ENCODE results near the gene FERD3L. TPM values are rescaled to one million over a fixed set of nuclear protein-coding genes. Genes with fewer than 3 reads are reported as not detected.

The FERD3L gene
- total and polyA plus RNA-seq, 2 donors (not counting 1 experiment from before 2014, with no cell fraction given), result not detected

DNA sequence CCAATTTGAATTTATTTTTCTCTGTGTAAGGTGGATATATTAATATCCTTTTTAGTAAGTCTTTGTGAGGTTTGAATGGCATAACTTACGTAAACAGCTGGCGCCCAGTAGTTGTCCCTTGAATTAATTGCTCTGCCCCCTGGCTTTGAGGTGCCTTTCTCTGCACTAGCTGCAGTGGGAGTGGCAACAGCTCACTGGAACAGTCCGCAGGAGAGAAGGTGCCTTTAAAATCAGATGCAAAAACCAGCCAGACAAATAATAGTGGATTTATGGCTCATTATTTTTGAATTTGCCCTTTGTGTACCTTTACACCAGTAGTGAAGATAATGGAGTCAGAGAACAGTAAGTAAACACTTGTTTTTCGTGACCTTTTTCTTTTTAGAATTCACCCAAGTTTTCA lies 11.8 kb downstream of the FERD3L start:
- H3K36me3 ChIP-seq (ENCODE audit: control insufficient read depth, insufficient read depth, low read length), result no peaks in the 10 kb centered on the region

DNA sequence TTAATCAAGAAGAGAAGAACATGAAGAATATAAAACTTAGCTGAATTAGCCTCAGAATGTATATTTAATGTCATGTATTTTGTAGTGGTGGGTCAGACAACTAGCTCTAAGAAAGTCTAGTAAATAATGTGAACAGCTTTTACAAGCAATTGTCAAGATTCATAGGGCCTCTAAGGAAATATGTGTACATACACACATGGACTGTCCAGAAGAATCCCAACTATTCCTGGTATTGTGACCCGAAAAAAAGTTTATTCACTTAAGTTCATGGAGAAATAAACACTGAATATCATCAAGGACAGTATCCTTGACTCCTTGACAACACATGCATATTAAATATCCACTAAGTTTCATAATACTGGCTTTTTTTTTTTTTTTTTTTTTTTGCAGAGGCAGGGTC lies 16.4 kb downstream of the FERD3L start:
- H3K4me3 ChIP-seq (replicated peaks in 1 of 4; ENCODE audit: control extremely low read depth in 1 of 4, insufficient read depth in 1 of 4, low read depth in 3 of 4, low read length in 4 of 4), result no peak overlapping the region
- H4K20me1 ChIP-seq (ENCODE audit: control insufficient read depth, extremely low read depth, insufficient read depth, low read length), result no peaks in the 10 kb centered on the region
- H2AFZ ChIP-seq (ENCODE audit: low read length), result no peak overlapping the region
- no peaks in the 10 kb centered on the region for H3K9me3 ChIP-seq (ENCODE audit: control insufficient read depth, insufficient read depth, low read depth, low read length)
- no peak overlapping the region for H3K27ac ChIP-seq (ENCODE audit: insufficient read depth, low read length)
- no peaks in the 10 kb centered on the region for H3K36me3 ChIP-seq (ENCODE audit: control insufficient read depth, insufficient read depth, low read length)
- H3K4me1 ChIP-seq (ENCODE audit: control insufficient read depth, extremely low read depth, insufficient read depth, low read length), result no peaks in the 10 kb centered on the region
- no peaks in the 10 kb centered on the region for H3K79me2 ChIP-seq (ENCODE audit: control insufficient read depth, insufficient read depth, low read length)
- no peak overlapping the region for H3K4me2 ChIP-seq (ENCODE audit: extremely low read depth, insufficient read depth, low read length)
- no peaks in the 10 kb centered on the region for H3K27me3 ChIP-seq (ENCODE audit: control insufficient read depth, insufficient read depth, low read length)
- H3K9ac ChIP-seq (ENCODE audit: insufficient read depth, low read length), result no peak overlapping the region
- TF ChIP-seq, protein P1, sequence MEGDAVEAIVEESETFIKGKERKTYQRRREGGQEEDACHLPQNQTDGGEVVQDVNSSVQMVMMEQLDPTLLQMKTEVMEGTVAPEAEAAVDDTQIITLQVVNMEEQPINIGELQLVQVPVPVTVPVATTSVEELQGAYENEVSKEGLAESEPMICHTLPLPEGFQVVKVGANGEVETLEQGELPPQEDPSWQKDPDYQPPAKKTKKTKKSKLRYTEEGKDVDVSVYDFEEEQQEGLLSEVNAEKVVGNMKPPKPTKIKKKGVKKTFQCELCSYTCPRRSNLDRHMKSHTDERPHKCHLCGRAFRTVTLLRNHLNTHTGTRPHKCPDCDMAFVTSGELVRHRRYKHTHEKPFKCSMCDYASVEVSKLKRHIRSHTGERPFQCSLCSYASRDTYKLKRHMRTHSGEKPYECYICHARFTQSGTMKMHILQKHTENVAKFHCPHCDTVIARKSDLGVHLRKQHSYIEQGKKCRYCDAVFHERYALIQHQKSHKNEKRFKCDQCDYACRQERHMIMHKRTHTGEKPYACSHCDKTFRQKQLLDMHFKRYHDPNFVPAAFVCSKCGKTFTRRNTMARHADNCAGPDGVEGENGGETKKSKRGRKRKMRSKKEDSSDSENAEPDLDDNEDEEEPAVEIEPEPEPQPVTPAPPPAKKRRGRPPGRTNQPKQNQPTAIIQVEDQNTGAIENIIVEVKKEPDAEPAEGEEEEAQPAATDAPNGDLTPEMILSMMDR (conservative IDR thresholded peaks at IDR 0.05 in 1 of 2, IDR thresholded peaks at IDR 0.05 in 1 of 2; ENCODE audit: low read depth in 1 of 2, low read length in 2 of 2), result no peak
- no peak for TF ChIP-seq EZH2 (IDR thresholded peaks at IDR 0.05; ENCODE audit: low read length, missing control alignments)
- DNase-seq (ENCODE audit: low read depth in 2 of 2), result no peak

More for the DNA sequence above, 11.8 kb downstream of the FERD3L start:
- no peaks in the 10 kb centered on the region for H4K20me1 ChIP-seq (ENCODE audit: control insufficient read depth, extremely low read depth, insufficient read depth, low read length)
- H3K27ac ChIP-seq (ENCODE audit: insufficient read depth, low read length), result no peak overlapping the region
- no peak for TF ChIP-seq EZH2 (IDR thresholded peaks at IDR 0.05; ENCODE audit: low read length, missing control alignments)
- TF ChIP-seq, protein P1 (conservative IDR thresholded peaks at IDR 0.05 in 1 of 2, IDR thresholded peaks at IDR 0.05 in 1 of 2; ENCODE audit: low read depth in 1 of 2, low read length in 2 of 2), result no peak
- no peak overlapping the region for H3K9ac ChIP-seq (ENCODE audit: insufficient read depth, low read length)
- no peak for DNase-seq (ENCODE audit: low read depth in 2 of 2)
- no peaks in the 10 kb centered on the region for H3K9me3 ChIP-seq (ENCODE audit: control insufficient read depth, insufficient read depth, low read depth, low read length)
- H3K27me3 ChIP-seq (ENCODE audit: control insufficient read depth, insufficient read depth, low read length), result no peaks in the 10 kb centered on the region
- no peaks in the 10 kb centered on the region for H3K4me1 ChIP-seq (ENCODE audit: control insufficient read depth, extremely low read depth, insufficient read depth, low read length)
- no peaks in the 10 kb centered on the region for H3K79me2 ChIP-seq (ENCODE audit: control insufficient read depth, insufficient read depth, low read length)
- H2AFZ ChIP-seq (ENCODE audit: low read length), result no peak overlapping the region
- no peak overlapping the region for H3K4me2 ChIP-seq (ENCODE audit: extremely low read depth, insufficient read depth, low read length)
- H3K4me3 ChIP-seq (replicated peaks in 1 of 4; ENCODE audit: control extremely low read depth in 1 of 4, insufficient read depth in 1 of 4, low read depth in 3 of 4, low read length in 4 of 4), result no peak overlapping the region

DNA sequence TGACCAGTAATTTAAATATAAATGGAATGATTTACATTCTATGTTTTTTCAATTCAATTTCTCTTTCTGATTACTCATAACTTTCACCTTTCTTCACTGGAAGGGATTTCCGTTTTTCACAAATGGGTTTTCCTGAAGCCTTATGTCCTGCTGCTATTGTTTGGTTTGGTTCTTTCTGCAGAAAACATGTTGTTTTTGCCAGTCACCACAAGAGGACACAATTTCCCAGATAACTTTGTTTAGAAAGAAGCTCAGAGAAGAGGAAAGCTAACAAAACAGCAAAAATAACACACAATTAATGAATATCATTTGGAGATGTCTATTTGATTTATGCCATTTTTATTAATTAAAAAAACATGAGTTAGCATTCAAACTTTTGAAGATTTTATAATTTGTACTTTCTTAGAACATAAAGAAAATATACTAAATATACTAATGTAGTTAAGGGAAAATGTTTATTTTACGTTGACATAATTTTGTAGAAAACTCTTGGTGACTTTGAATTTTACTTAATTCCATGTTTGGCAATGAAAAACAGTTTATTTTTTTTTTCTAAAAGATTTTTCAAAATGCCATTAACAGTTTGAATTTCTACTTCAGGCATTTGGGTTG lies 23.1 kb downstream of the FERD3L start:
- H3K27ac ChIP-seq (ENCODE audit: insufficient read depth, low read length), result no peak overlapping the region
- no peak overlapping the region for H3K4me2 ChIP-seq (ENCODE audit: extremely low read depth, insufficient read depth, low read length)
- no peak overlapping the region for H2AFZ ChIP-seq (ENCODE audit: low read length)
- TF ChIP-seq, protein P1 (conservative IDR thresholded peaks at IDR 0.05 in 1 of 2, IDR thresholded peaks at IDR 0.05 in 1 of 2; ENCODE audit: low read depth in 1 of 2, low read length in 2 of 2), result peak; percentile 79 to 80
- no peak for TF ChIP-seq EZH2 (IDR thresholded peaks at IDR 0.05; ENCODE audit: low read length, missing control alignments)
- H3K4me3 ChIP-seq (replicated peaks in 1 of 4; ENCODE audit: control extremely low read depth in 1 of 4, insufficient read depth in 1 of 4, low read depth in 3 of 4, low read length in 4 of 4), result no peak overlapping the region
- peaks cover 6% of the 10 kb centered on the region for H3K27me3 ChIP-seq (ENCODE audit: control insufficient read depth, insufficient read depth, low read length)
- no peaks in the 10 kb centered on the region for H3K9me3 ChIP-seq (ENCODE audit: control insufficient read depth, insufficient read depth, low read depth, low read length)
- DNase-seq (ENCODE audit: low read depth in 2 of 2), result peak; percentile 43 to 75
- H3K79me2 ChIP-seq (ENCODE audit: control insufficient read depth, insufficient read depth, low read length), result no peaks in the 10 kb centered on the region
- no peaks in the 10 kb centered on the region for H3K4me1 ChIP-seq (ENCODE audit: control insufficient read depth, extremely low read depth, insufficient read depth, low read length)
- no peaks in the 10 kb centered on the region for H3K36me3 ChIP-seq (ENCODE audit: control insufficient read depth, insufficient read depth, low read length)
- no peak overlapping the region for H3K9ac ChIP-seq (ENCODE audit: insufficient read depth, low read length)
- H4K20me1 ChIP-seq (ENCODE audit: control insufficient read depth, extremely low read depth, insufficient read depth, low read length), result no peaks in the 10 kb centered on the region

All from fibroblast of lung (primary cell).